Neural progenitor cell (in vitro differentiated cells): ENCODE data around the gene AKT1. TPM values are rescaled to one million over a fixed set of nuclear protein-coding genes. Genes with fewer than 3 reads are reported as not detected.
A peak's percentile ranks its signal among the peaks of the same experiment; 100 is the strongest.

ENCODE experiments used
- DNase-seq: peaks from one replicate; pipeline ENCODE4 v3.0.0-alpha.2; 2016; ENCODE audit warnings: low spot score
- H2AFZ ChIP-seq: fragments of 200-600 bp; sonication (generic); replicated peaks from 2 replicates; pipeline ENCODE4 v1.6.1; 2016; ENCODE audit warnings: antibody characterized with exemption
- H3F3A ChIP-seq: fragments of 200-600 bp; sonication (generic); 2 replicates; pipeline ENCODE4 v1.6.1; 2016; ENCODE audit warnings: antibody characterized with exemption, low read depth
- H3K27ac ChIP-seq: fragments of 200-600 bp; sonication (generic); 2 replicates; pipeline ENCODE4 v1.5.1; 2016; ENCODE audit warnings: mild to moderate bottlenecking
- H3K27me3 ChIP-seq: fragments of 200-600 bp; sonication (generic); 2 replicates; pipeline ENCODE4 v1.6.1; 2016; ENCODE audit warnings: mild to moderate bottlenecking, moderate library complexity
- H3K36me3 ChIP-seq: fragments of 200-600 bp; sonication (generic); 2 replicates; pipeline ENCODE4 v1.5.1; 2016
- H3K4me1 ChIP-seq: fragments of 200-600 bp; sonication (generic); 2 replicates; pipeline ENCODE4 v1.6.1; 2016; ENCODE audit warnings: mixed run types
- H3K4me2 ChIP-seq: fragments of 200-600 bp; sonication (generic); 2 replicates; pipeline ENCODE4 v1.6.1; 2016
- H3K4me3 ChIP-seq: fragments of 200-600 bp; sonication (generic); 2 replicates; pipeline ENCODE4 v1.5.1; 2016
- H3K79me2 ChIP-seq: fragments of 200-600 bp; sonication (generic); 2 replicates; pipeline ENCODE4 v1.6.1; 2016; ENCODE audit warnings: low read depth
- H3K9ac ChIP-seq: fragments of 200-600 bp; sonication (generic); 2 replicates; pipeline ENCODE4 v1.6.1; 2016
- H3K9me3 ChIP-seq: fragments of 200-600 bp; sonication (generic); 2 replicates; pipeline ENCODE4 v1.5.1; 2016; ENCODE audit warnings: low read depth
- H4K20me1 ChIP-seq: fragments of 200-600 bp; sonication (generic); 2 replicates; pipeline ENCODE4 v1.6.1; 2016; ENCODE audit warnings: low read depth
- H3K27ac Mint-ChIP-seq: 3 replicates; pipeline ENCODE4 v1.8.0; 2021; ENCODE audit warnings: mixed read lengths
- H3K27me3 Mint-ChIP-seq: 2 replicates; pipeline ENCODE4 v1.8.0; 2022; ENCODE audit warnings: low read depth, mild to moderate bottlenecking, inconsistent platforms, moderate library complexity, mixed read lengths; ENCODE audit not compliant: insufficient read depth
- H3K36me3 Mint-ChIP-seq: 3 replicates; pipeline ENCODE4 v1.8.0; 2021; ENCODE audit warnings: mixed read lengths
- H3K4me1 Mint-ChIP-seq: 3 replicates; pipeline ENCODE4 v1.8.0; 2021; ENCODE audit warnings: mixed read lengths
- H3K4me3 Mint-ChIP-seq: 3 replicates; pipeline ENCODE4 v1.8.0; 2021; ENCODE audit warnings: mild to moderate bottlenecking, moderate library complexity, mixed read lengths
- H3K9me3 Mint-ChIP-seq: 3 replicates; pipeline ENCODE4 v1.8.0; 2020; ENCODE audit warnings: mixed read lengths
- EZH2 ChIP-seq: fragments of 200-600 bp; sonication (generic); IDR thresholded peaks from 2 replicates; pipeline ENCODE4 v1.6.1; 2017; ENCODE audit warnings: antibody characterized with exemption, mild to moderate bottlenecking, moderate library complexity
- EZH2phosphoT487 ChIP-seq: fragments of 200-600 bp; sonication (generic); IDR thresholded peaks from 2 replicates; pipeline ENCODE4 v1.6.1; 2017; ENCODE audit warnings: antibody characterized with exemption
- total RNA-seq: library from RNA; depleted of rRNA; stranded (reverse); fragments of >200 nt; gene quantifications from 2 replicates; pipeline ENCODE4 v1.2.3, GENCODE V29; 2015; ENCODE audit warnings: low replicate concordance
- TF ChIP-seq, protein P1 (sequence below): fragments of 200-600 bp; sonication (generic); IDR thresholded peaks from 2 replicates; pipeline ENCODE4 v1.5.1; 2017; ENCODE audit warnings: antibody characterized with exemption, mild to moderate bottlenecking

AKT1 gene
- total RNA-seq, 1 donor from 2014 or later: 67.2 TPM

- peaks cover 19% of the 10 kb centered on the region for H4K20me1 ChIP-seq
- H3K79me2 ChIP-seq: no peaks in the 10 kb centered on the region
- H3K9me3 ChIP-seq: no peaks in the 10 kb centered on the region
- no peaks in the 10 kb centered on the region for H3K36me3 ChIP-seq
- TF ChIP-seq, protein P1, sequence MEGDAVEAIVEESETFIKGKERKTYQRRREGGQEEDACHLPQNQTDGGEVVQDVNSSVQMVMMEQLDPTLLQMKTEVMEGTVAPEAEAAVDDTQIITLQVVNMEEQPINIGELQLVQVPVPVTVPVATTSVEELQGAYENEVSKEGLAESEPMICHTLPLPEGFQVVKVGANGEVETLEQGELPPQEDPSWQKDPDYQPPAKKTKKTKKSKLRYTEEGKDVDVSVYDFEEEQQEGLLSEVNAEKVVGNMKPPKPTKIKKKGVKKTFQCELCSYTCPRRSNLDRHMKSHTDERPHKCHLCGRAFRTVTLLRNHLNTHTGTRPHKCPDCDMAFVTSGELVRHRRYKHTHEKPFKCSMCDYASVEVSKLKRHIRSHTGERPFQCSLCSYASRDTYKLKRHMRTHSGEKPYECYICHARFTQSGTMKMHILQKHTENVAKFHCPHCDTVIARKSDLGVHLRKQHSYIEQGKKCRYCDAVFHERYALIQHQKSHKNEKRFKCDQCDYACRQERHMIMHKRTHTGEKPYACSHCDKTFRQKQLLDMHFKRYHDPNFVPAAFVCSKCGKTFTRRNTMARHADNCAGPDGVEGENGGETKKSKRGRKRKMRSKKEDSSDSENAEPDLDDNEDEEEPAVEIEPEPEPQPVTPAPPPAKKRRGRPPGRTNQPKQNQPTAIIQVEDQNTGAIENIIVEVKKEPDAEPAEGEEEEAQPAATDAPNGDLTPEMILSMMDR: peak; percentile 32
- peak; percentile 0 for TF ChIP-seq EZH2phosphoT487
- peak; percentile 5 for TF ChIP-seq EZH2
- peak overlapping the region; percentile 76 for H2AFZ ChIP-seq
- H3K36me3 Mint-ChIP-seq: no peaks in the 10 kb centered on the region
- peaks cover 13% of the 10 kb centered on the region for H3K4me1 ChIP-seq
- H3K27me3 Mint-ChIP-seq: peaks cover 40% of the 10 kb centered on the region
- peak overlapping the region; percentile 84 for H3K4me3 Mint-ChIP-seq
- H3K4me3 ChIP-seq: peak overlapping the region; percentile 70
- H3F3A ChIP-seq: peaks cover 33% of the 10 kb centered on the region
- peaks cover 2% of the 10 kb centered on the region for H3K9me3 Mint-ChIP-seq
- peaks cover 81% of the 10 kb centered on the region for H3K27me3 ChIP-seq
- H3K4me2 ChIP-seq: peak overlapping the region; percentile 100
- H3K9ac ChIP-seq: no peak overlapping the region
- H3K27ac ChIP-seq: no peak overlapping the region
- DNase-seq: peak; percentile 67
- H3K4me1 Mint-ChIP-seq: peaks cover 28% of the 10 kb centered on the region
- peak overlapping the region; percentile 74 for H3K27ac Mint-ChIP-seq
Observed at GRCh38 chr14:104800015-104800770, 4.6 kb upstream of the AKT1 start.

GRCh38 chr14:104799244-104800014 is 3.9 kb upstream of the AKT1 start:
- Mint-ChIP-seq H3K9me3 (peaks cover 2% of the 10 kb centered on the region), H3K27ac (peak overlapping the region; percentile 74)
- peaks cover 38% of the 10 kb centered on the region for H3F3A ChIP-seq

DNA sequence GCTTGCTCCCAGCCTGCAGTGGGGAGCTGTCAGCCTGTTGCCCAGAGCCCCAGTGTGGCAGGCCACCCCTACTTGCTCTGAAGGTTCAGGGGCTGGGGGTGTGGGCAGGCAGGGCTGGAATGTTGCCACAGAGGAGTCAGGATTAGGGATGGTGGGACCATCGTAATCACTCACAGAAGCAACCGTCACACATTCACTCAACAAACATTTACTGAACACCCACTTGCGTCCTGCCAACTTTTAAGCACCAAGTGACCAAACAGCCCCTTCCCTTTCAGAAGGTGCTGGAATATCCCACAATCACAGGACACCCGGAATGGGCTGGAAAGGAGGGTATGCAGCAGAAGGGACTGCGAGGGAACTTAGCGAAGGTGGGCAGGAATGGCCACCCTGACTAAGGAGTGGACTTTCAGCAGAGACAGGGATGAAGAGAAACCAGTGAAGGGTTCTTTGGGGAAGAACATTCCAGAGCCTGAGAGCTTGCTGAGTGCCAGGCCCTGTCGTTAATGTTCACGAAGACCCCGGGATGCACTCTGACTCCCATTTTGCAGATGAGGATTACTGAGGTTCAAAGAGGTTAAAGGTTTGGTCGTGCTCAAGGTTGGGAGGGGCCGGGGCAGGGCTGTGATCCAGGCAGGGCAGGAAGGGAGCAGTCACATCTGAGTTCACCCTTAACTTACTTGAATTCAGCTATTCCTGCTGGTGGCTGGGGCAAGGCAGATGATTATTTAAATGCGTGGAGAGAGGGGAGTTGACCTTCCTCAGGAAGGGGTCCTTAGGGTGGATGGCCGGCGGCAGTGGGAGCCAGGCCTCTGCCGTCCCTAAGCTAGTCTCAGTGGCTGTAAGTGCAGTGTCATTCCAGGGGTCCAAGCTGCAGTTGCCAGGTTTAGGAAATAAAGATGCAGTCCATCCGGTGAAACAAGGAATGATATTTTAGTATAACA is 3.0 kb upstream of the AKT1 start:
- Histone ChIP-seq H3K36me3 (no peaks in the 10 kb centered on the region), H3F3A (peaks cover 44% of the 10 kb centered on the region), H3K4me3 (no peak overlapping the region), H3K4me2 (no peak overlapping the region), H3K27me3 (peaks cover 79% of the 10 kb centered on the region), H3K9ac (no peak overlapping the region), H3K79me2 (peaks cover 15% of the 10 kb centered on the region), H3K4me1 (peaks cover 24% of the 10 kb centered on the region), H3K27ac (no peak overlapping the region), H3K9me3 (no peaks in the 10 kb centered on the region), H4K20me1 (peaks cover 33% of the 10 kb centered on the region), H2AFZ (no peak overlapping the region)
- peaks cover 2% of the 10 kb centered on the region for H3K9me3 Mint-ChIP-seq
- H3K27ac Mint-ChIP-seq: peak overlapping the region; percentile 29
- TF ChIP-seq, protein P1: no peak
- TF ChIP-seq EZH2 (no peak), EZH2phosphoT487 (no peak)
- no peak for DNase-seq
- peaks cover 38% of the 10 kb centered on the region for H3K4me1 Mint-ChIP-seq
- H3K27me3 Mint-ChIP-seq: peaks cover 39% of the 10 kb centered on the region
- peak overlapping the region; percentile 84 for H3K4me3 Mint-ChIP-seq
- H3K36me3 Mint-ChIP-seq: no peaks in the 10 kb centered on the region

More at GRCh38 chr14:104799244-104800014, 3.9 kb upstream of the AKT1 start:
- H3K4me3 ChIP-seq: peak overlapping the region; percentile 59
- TF ChIP-seq EZH2 (peak; percentile 80), EZH2phosphoT487 (peak; percentile 69)
- TF ChIP-seq, protein P1: peak; percentile 37
- H2AFZ ChIP-seq: peak overlapping the region; percentile 35
- DNase-seq: peak; percentile 74
- no peaks in the 10 kb centered on the region for H3K9me3 ChIP-seq
- peaks cover 81% of the 10 kb centered on the region for H3K27me3 ChIP-seq
- Mint-ChIP-seq H3K36me3 (no peaks in the 10 kb centered on the region), H3K4me3 (peak overlapping the region; percentile 84), H3K27me3 (peaks cover 40% of the 10 kb centered on the region), H3K4me1 (peaks cover 29% of the 10 kb centered on the region)
- no peaks in the 10 kb centered on the region for H3K36me3 ChIP-seq
- peaks cover 24% of the 10 kb centered on the region for H4K20me1 ChIP-seq
- peaks cover 6% of the 10 kb centered on the region for H3K79me2 ChIP-seq
- no peak overlapping the region for H3K9ac ChIP-seq
- H3K27ac ChIP-seq: no peak overlapping the region
- peaks cover 15% of the 10 kb centered on the region for H3K4me1 ChIP-seq
- peak overlapping the region; percentile 100 for H3K4me2 ChIP-seq
